ENCODE results near the gene ASCC1.

- TF ChIP-seq POLR2A (IDR thresholded peaks at IDR 0.05) (peak; percentile 99), CTCF (IDR thresholded peaks at IDR 0.05) (peak in 2 of 3 donors; percentile 7 to 47), EP300 (IDR thresholded peaks at IDR 0.05) (peak; percentile 41)
Measured at GRCh38 chr10:72215611-72216549, at the start of gene ASCC1, which contains the start of gene ANAPC16.
